Stimulated activated CD8-positive, alpha-beta memory T cell treated with anti-CD3 and anti-CD28 coated beads, Interleukin-4, amount 100 ng/mL, for 24 hours (primary cell): ENCODE results near the gene AP1M1.

Experiments
- DNase-seq: peaks from one replicate; pipeline ENCODE4 v3.0.0-alpha.2; 2020; ENCODE audit warnings: low read depth

AP1M1 gene

GRCh38 chr19:16208064-16208759 is 10.5 kb downstream of the AP1M1 start:
- no peak for DNase-seq

- DNase-seq: no peak
These were observed 11.3 kb downstream of the AP1M1 start for GRCh38 chr19:16208847-16209665.

GRCh38 chr19:16210168-16210567 is 12.5 kb downstream of the AP1M1 start:
- no peak for DNase-seq

GRCh38 chr19:16213076-16213475 is 15.4 kb downstream of the AP1M1 start:
- no peak for DNase-seq

GRCh38 chr19:16216744-16217670 is 19.3 kb downstream of the AP1M1 start:
- DNase-seq: no peak

- no peak for DNase-seq
These were observed 20.2 kb downstream of the AP1M1 start for GRCh38 chr19:16217716-16218451.

DNA sequence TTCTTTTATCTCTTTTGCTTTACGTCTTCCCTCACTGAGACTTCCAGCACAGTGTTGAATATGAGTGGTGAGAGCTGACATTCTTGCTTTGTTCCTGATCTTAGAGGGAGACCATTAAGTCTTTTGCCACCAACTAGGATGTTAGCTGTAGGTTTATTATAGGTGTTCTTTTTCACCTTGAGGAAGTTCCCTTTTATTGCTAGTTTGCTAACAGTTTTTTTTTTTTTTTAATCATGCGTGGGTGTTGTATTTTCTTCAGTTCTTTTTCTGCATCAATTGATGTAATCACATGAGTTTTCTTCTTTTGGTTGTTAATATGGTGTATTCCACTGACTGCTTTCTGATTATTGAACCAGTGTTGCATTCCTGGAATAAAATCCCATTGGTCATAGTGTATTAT is 21.1 kb downstream of the AP1M1 start:
- DNase-seq: no peak

GRCh38 chr19:16222806-16223205 is 25.1 kb downstream of the AP1M1 start:
- no peak for DNase-seq

DNA sequence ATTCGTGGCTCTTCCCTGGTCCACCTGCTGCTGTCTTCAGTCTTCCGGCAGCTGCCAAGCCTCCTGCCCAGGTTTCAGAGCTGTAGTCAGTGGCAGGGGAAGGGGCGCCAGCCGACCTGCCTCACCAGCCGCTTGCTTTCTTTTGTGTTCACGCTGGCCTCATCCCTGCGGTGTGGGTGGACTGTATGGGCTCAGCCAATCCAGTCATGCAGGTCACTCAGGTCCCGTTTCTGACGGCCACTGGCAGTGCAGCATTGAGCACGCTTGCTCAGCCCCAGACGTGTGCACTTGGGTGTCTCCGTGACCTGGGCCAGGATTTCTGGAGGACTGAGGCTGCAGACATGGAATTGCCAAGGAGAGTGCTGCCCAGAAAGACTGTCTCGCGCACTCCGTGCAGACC is 26.0 kb downstream of the AP1M1 start:
- no peak for DNase-seq

DNA sequence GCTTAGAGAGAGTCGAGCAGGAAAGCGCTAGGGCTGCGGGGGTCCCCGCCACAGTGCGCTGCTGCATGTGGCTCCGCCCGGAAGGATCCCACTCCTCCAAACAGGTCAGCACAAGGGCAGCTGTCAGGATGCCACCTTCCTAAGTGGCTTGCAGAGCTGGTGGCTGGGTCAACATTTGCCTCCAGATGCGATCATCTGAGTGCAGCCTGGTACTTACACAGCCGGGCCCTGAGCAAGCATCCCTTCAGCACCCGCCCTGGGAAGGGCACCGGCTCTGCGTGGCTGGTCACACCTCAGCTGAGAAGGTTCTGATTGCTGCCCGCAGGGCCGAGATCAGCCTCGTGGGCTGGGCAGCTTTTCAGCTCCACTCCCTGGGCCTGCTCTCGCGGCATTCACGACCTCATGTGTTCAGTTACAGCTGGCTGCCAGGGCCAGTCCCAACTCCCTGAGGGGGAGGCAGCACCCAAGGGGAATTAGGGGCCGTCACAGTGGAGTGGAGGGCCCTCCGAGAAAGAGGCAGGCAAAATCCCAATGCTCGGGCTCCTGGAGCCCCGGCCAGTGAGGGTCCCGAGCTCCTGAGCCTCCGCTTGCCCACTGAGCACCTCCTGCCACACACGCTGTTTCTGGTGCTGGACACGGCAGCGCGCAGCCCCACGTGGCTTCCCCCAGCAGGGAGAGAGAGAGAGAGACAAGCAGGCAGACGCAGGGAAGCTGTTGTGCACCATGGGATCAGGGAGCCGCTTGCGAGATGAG is 26.8 kb downstream of the AP1M1 start:
- DNase-seq: no peak

GRCh38 chr19:16225279-16226183 is 27.8 kb downstream of the AP1M1 start:
- no peak for DNase-seq

- no peak for DNase-seq
These were observed 28.5 kb downstream of the AP1M1 start for GRCh38 chr19:16226184-16226591.

DNA sequence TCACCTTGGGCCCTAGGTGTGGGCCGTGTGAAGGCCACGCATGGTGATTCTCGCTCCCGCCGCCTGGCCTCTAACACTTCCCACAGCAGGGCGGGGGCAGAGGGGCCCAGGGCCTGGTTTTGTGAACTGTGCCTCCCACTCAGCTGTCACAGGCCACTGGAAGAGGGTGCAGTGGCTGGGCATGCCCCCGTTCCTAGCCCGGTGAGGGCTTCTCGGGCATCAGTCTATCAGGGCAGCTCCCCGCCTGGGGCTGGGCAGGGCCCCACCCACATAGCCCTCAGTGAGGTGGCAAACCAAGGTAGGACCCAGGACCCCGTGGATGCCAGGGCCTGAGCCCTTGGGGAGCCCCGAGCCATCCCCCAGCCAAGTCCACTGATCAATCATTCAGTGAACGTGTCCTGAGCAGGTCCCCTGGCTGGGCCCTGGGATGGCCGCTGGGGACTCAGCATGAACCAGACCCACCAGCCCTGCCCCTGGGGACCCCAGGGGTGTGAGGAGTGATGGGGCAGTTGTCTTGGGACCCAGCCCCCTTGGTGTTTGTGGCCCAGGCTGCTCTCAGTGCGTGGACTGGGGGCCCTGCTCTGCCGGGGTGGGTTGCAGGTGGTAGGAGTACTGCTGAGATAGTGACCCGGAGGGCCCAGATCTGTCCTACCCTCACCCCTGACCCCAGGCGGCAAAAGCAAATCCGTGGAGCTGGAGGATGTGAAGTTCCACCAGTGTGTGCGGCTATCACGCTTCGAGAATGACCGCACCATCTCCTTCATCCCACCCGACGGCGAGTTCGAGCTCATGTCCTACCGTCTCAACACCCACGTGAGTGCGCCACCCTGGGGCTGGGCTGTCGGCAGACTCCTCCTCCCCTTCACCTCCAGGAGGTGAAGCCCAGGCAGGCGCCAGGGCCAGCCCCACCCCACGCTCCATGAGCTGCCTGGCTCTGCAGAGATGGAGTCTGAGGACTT is 29.4 kb downstream of the AP1M1 start:
- no peak for DNase-seq

DNA sequence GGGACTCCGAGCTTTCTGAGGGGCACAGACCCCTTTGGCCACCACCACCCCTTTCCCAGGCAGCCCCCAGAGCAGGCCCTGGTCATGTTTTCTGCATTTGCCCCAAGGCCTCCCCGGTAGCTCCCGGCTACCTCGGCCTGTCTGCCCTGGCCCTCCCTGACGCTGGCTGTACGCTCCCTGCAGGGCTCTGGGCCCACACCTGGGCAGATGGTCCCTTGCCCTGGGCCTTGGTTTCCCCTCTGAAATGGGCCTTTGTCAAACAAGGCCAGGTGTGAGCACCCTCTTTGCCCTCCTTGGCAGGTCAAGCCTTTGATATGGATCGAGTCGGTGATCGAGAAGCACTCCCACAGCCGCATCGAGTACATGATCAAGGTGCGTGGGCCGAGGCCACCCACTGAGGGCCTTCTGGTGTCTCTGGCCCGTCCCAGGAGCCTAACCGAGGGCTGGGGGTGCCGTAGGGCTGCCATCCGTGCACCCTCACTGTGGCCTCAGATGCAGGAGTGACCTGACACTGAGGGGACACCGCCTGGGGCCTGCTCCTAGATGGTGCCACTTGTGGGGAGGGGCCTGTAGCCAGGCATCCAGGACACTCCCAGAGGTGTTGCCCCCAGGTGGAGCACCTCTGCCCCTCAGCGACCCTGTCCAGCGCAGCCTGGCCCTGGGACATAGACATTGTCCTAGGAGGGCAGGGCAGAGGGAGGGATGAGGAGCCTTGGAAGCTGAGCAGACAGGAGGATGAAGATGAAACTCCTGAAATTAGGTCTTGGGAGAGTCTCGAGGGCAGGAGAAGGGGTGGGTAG is 30.3 kb downstream of the AP1M1 start:
- no peak for DNase-seq

GRCh38 chr19:16228637-16229321 is 31.1 kb downstream of the AP1M1 start:
- no peak for DNase-seq

GRCh38 chr19:16229322-16229641 is 31.6 kb downstream of the AP1M1 start:
- DNase-seq: no peak

DNA sequence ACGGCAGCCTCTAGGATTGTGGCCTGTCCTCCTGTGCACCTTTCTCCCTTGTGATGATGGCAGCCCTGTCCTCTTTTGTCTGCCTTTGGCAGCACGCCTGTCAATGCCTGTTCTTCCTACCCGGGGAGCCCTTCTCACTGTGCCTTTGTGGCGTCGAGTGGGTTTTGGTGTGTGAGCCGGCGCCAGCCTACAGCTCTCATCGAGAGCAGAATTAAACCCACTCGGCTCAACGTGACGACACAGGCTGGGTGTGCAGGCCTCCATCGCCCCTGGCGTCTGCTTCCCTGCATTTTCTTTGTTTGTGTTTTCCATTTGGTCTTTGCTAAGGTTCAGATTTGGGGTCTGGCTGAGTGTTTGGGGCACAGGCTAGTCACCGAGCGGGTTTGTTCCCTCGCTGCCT is 34.4 kb downstream of the AP1M1 start:
- DNase-seq: no peak

DNA sequence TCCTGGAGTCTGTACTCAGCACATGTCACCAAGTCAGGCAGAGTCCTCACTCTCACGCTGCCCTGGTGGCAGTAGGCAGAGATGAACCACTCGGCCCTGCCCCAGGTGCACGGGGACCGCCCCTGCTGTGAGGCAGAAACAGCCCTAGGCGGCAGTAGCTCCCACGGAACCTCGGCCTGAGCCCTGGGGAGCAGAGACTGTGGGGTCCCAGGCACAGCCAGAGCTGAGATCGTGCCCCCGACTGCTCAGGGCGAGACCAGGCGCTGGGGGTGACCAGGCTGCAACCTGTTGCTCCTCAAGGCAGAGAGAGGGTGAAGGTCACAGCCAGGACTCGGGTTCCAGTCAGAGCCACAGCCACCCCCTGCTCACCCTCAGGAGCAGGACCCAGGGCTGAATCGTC is 34.9 kb downstream of the AP1M1 start:
- no peak for DNase-seq
